Lung (tissue), 12 donors: Measurements from ENCODE around the gene ARHGEF1. TPM values are rescaled to one million over a fixed set of nuclear protein-coding genes. Genes with fewer than 3 reads are reported as not detected.

Experiments used
- ATAC-seq: fragments of 200-7000 bp; cut with Tn5 transposase; one replicate; pipeline ENCODE4 v1.9.1; 2020; ENCODE audit warnings: moderate number of reproducible peaks; ENCODE audit not compliant: insufficient read depth, low FRiP score
- DNase-seq, 3 donors: peaks; one replicate each; pipeline ENCODE4 v3.0.0-alpha.2; 2013 to 2017
- H3K27ac ChIP-seq, 2 donors: one replicate each; pipeline ENCODE4 v1.5.1; 2013; ENCODE audit warnings: mild to moderate bottlenecking in 2 of 2, moderate library complexity in 2 of 2, control low read depth in 1 of 2, inconsistent platforms in 1 of 2, low read depth in 1 of 2, low read length in 1 of 2
- H3K27me3 ChIP-seq, 3 donors: one replicate each; pipeline ENCODE4 v1.5.1; 2013; ENCODE audit warnings: low read length in 2 of 3; ENCODE audit not compliant: control insufficient read depth in 3 of 3, insufficient read depth in 3 of 3
- H3K36me3 ChIP-seq, 4 donors: one replicate each; pipeline ENCODE4 v1.5.1; 2013; ENCODE audit warnings: low read length in 4 of 4, mild to moderate bottlenecking in 1 of 4, moderate library complexity in 1 of 4; ENCODE audit not compliant: control insufficient read depth in 4 of 4, insufficient read depth in 4 of 4
- H3K4me1 ChIP-seq, 5 donors: one replicate each; pipeline ENCODE4 v1.5.1; 2013; ENCODE audit warnings: low read length in 5 of 5, mild to moderate bottlenecking in 2 of 5, moderate library complexity in 1 of 5; ENCODE audit not compliant: control insufficient read depth in 5 of 5, insufficient read depth in 5 of 5
- H3K4me3 ChIP-seq: one replicate; pipeline ENCODE4 v1.5.1; 2013; ENCODE audit warnings: mild to moderate bottlenecking, control low read depth, moderate library complexity
- H3K9ac ChIP-seq, 2 donors: one replicate each; pipeline ENCODE4 v1.5.1; 2013; ENCODE audit warnings: low read length in 2 of 2, control low read depth in 1 of 2; ENCODE audit not compliant: insufficient read depth in 1 of 2
- H3K9me3 ChIP-seq, 4 donors: one replicate each; pipeline ENCODE4 v1.5.1; 2013; ENCODE audit warnings: low read length in 3 of 4, mild to moderate bottlenecking in 1 of 4, moderate library complexity in 1 of 4; ENCODE audit not compliant: control insufficient read depth in 4 of 4, insufficient read depth in 3 of 4
- WGBS, 2 donors: extraction: QIAGEN DNeasy Blood & Tissue Kit; methylation state at CpG; one replicate each; pipeline ENCODE4 v1.1.7; 2013; 5-methylcytosine and 5-hydroxymethylcytosine counted together
- polyA plus RNA-seq, 2 donors: library from polyadenylated mRNA; stranded (reverse); fragments of 200-250 nt; gene quantifications; one replicate each; pipeline ENCODE4 v1.2.1, GENCODE V29; 2013
- total RNA-seq, 2 donors: library from RNA; depleted of rRNA in 1 of 2; stranded (reverse); fragments of >200 nt in 1 of 2; gene quantifications; one replicate each; pipeline ENCODE4 v1.2.1, GENCODE V29; 2014 to 2021
- TF ChIP-seq, protein P1 (sequence below): IDR thresholded peaks from 2 replicates; pipeline ENCODE4 v1.5.1; 2012; ENCODE audit warnings: mild to moderate bottlenecking; ENCODE audit errors: control extremely low read depth, extremely low read depth
- donor health status: control.
- donor health status: control.
- donor health status: Bipolar disorder and iron deficiency.
- donor health status: healthy.
- donor health status: DM: yes; HTN: yes; CAD: no.

The ARHGEF1 gene
- total and polyA plus RNA-seq, 4 donors: 55.4 to 231 (median 176) TPM

- Histone ChIP-seq H3K9ac (no peak overlapping the region), H3K27me3 (peaks cover 5 to 94% (median 76%) of the 10 kb centered on the region in 3 donors), H3K4me1 (peaks cover 0 to 3% (median 0%) of the 10 kb centered on the region in 5 donors), H3K4me3 (no peak overlapping the region), H3K36me3 (no peaks in the 10 kb centered on the region), H3K9me3 (peaks cover 0 to 17% (median 0%) of the 10 kb centered on the region in 4 donors), H3K27ac (no peak overlapping the region)
- DNase-seq (no peak), ATAC-seq (no peak)
- WGBS, 2 donors: 92 to 97% methylated on average over 5 of the region's 5 CpGs
- TF ChIP-seq, protein P1, sequence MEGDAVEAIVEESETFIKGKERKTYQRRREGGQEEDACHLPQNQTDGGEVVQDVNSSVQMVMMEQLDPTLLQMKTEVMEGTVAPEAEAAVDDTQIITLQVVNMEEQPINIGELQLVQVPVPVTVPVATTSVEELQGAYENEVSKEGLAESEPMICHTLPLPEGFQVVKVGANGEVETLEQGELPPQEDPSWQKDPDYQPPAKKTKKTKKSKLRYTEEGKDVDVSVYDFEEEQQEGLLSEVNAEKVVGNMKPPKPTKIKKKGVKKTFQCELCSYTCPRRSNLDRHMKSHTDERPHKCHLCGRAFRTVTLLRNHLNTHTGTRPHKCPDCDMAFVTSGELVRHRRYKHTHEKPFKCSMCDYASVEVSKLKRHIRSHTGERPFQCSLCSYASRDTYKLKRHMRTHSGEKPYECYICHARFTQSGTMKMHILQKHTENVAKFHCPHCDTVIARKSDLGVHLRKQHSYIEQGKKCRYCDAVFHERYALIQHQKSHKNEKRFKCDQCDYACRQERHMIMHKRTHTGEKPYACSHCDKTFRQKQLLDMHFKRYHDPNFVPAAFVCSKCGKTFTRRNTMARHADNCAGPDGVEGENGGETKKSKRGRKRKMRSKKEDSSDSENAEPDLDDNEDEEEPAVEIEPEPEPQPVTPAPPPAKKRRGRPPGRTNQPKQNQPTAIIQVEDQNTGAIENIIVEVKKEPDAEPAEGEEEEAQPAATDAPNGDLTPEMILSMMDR: no peak
Observed at GRCh38 chr19:41918653-41919244, 35.8 kb downstream of the ARHGEF1 start.

- H3K9me3 ChIP-seq: peaks cover 0 to 17% (median 0%) of the 10 kb centered on the region in 4 donors
- H3K9ac ChIP-seq: no peak overlapping the region
- DNase-seq (no peak), ATAC-seq (no peak)
- no peaks in the 10 kb centered on the region for H3K36me3 ChIP-seq
- TF ChIP-seq, protein P1: no peak
- peaks cover 0 to 2% (median 0%) of the 10 kb centered on the region in 5 donors for H3K4me1 ChIP-seq
- 89 to 93% methylated on average over 33 of the region's 33 CpGs for WGBS, 2 donors
- no peak overlapping the region for H3K27ac ChIP-seq
- H3K27me3 ChIP-seq: peaks cover 5 to 94% (median 77%) of the 10 kb centered on the region in 3 donors
- no peak overlapping the region for H3K4me3 ChIP-seq
Observed at GRCh38 chr19:41919948-41920712, 37.1 kb downstream of the ARHGEF1 start.

GRCh38 chr19:41920882-41921576, 38.0 kb downstream of the ARHGEF1 start:
- Histone ChIP-seq H3K9me3 (peaks cover 0 to 16% (median 0%) of the 10 kb centered on the region in 4 donors), H3K9ac (no peak overlapping the region), H3K4me1 (no peaks in the 10 kb centered on the region), H3K27ac (no peak overlapping the region), H3K4me3 (no peak overlapping the region), H3K36me3 (no peaks in the 10 kb centered on the region), H3K27me3 (peaks cover 5 to 95% (median 80%) of the 10 kb centered on the region in 3 donors)
- no peak for DNase-seq
- 8 to 19% methylated on average over 26 of the region's 26 CpGs for WGBS, 2 donors
- TF ChIP-seq, protein P1: no peak
- ATAC-seq: no peak
